ENCODE results near the gene SUPT3H.

GRCh38 chr6:44781912-44782597 is 595.7 kb downstream of the SUPT3H start:
- TF ChIP-seq, protein P1, sequence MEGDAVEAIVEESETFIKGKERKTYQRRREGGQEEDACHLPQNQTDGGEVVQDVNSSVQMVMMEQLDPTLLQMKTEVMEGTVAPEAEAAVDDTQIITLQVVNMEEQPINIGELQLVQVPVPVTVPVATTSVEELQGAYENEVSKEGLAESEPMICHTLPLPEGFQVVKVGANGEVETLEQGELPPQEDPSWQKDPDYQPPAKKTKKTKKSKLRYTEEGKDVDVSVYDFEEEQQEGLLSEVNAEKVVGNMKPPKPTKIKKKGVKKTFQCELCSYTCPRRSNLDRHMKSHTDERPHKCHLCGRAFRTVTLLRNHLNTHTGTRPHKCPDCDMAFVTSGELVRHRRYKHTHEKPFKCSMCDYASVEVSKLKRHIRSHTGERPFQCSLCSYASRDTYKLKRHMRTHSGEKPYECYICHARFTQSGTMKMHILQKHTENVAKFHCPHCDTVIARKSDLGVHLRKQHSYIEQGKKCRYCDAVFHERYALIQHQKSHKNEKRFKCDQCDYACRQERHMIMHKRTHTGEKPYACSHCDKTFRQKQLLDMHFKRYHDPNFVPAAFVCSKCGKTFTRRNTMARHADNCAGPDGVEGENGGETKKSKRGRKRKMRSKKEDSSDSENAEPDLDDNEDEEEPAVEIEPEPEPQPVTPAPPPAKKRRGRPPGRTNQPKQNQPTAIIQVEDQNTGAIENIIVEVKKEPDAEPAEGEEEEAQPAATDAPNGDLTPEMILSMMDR (IDR thresholded peaks at IDR 0.05): no peak
- no peak for TF ChIP-seq POLR2A (IDR thresholded peaks at IDR 0.05)

Measured in right lobe of liver (tissue), 4 donors.